SW 1271 (cell line): ENCODE measurements around the gene CADM2.
"Not testable (repeated sequence)": the region's sequence is repeated elsewhere in the genome, so short reads cannot be mapped to it uniquely, and the experiment has no call there.

ENCODE experiments used
- DNase-seq, 2 experiments: peaks; one replicate each; lab custom pipeline; 2025; lab: John Stamatoyannopoulos, UW

Gene CADM2

GRCh38 chr3:85670634-85671205, 711.9 kb downstream of the CADM2 start:
- DNase-seq: no peak

- DNase-seq: no peak
Observed at GRCh38 chr3:85672761-85673160, 714.0 kb downstream of the CADM2 start.

GRCh38 chr3:85678713-85679112, 719.9 kb downstream of the CADM2 start:
- DNase-seq: no peak

- DNase-seq: no peak
Observed at GRCh38 chr3:85681906-85682305, 723.1 kb downstream of the CADM2 start.

- no peak for DNase-seq
Observed at GRCh38 chr3:85691196-85691595, 732.4 kb downstream of the CADM2 start.

- DNase-seq: no peak
Observed at GRCh38 chr3:85697156-85697555, 738.4 kb downstream of the CADM2 start.

GRCh38 chr3:85706130-85706529, 747.3 kb downstream of the CADM2 start:
- no peak for DNase-seq

- not testable (repeated sequence) for DNase-seq
Observed at GRCh38 chr3:85708325-85708724, 749.5 kb downstream of the CADM2 start.

GRCh38 chr3:85709346-85709892, 750.6 kb downstream of the CADM2 start:
- DNase-seq: no peak

- DNase-seq: no peak
Observed at GRCh38 chr3:85710490-85710889, 751.7 kb downstream of the CADM2 start.

GRCh38 chr3:85721409-85722145, 762.8 kb downstream of the CADM2 start:
- no peak for DNase-seq

GRCh38 chr3:85725809-85726208, 767.0 kb downstream of the CADM2 start:
- no peak for DNase-seq

- no peak for DNase-seq
Observed at GRCh38 chr3:85726241-85726640, 767.5 kb downstream of the CADM2 start.

GRCh38 chr3:85737846-85738245, 779.1 kb downstream of the CADM2 start:
- DNase-seq: no peak

- DNase-seq: no peak
Observed at GRCh38 chr3:85740561-85740960, 781.8 kb downstream of the CADM2 start.

GRCh38 chr3:85758442-85758841, 799.7 kb downstream of the CADM2 start:
- DNase-seq: no peak

GRCh38 chr3:85760342-85760741, 801.6 kb downstream of the CADM2 start:
- DNase-seq: no peak

- no peak for DNase-seq
Observed at GRCh38 chr3:85780806-85781205, 822.0 kb downstream of the CADM2 start.

- DNase-seq: no peak
Observed at GRCh38 chr3:85781806-85782205, 823.0 kb downstream of the CADM2 start.

- no peak for DNase-seq
Observed at GRCh38 chr3:85783291-85783690, 824.5 kb downstream of the CADM2 start.

GRCh38 chr3:85785766-85786165, 827.0 kb downstream of the CADM2 start:
- no peak for DNase-seq

- DNase-seq: no peak
Observed at GRCh38 chr3:85790445-85791030, 831.7 kb downstream of the CADM2 start.

- DNase-seq: no peak
Observed at GRCh38 chr3:85796140-85796539, 837.4 kb downstream of the CADM2 start.
